Osteoblast (primary cell): ENCODE data around the gene UNC5A. TPM values are rescaled to one million over a fixed set of nuclear protein-coding genes. Genes with fewer than 3 reads are reported as not detected.

Source experiments
- DNase-seq: peaks from one replicate; pipeline ENCODE4 v3.0.0; 2011; ENCODE audit warnings: low spot score, mixed read lengths; ENCODE audit not compliant: insufficient read length; ENCODE audit errors: missing footprints
- H2AFZ ChIP-seq: 2 replicates; pipeline ENCODE4 v1.6.0; 2011; ENCODE audit warnings: mild to moderate bottlenecking, low read length
- H3K27ac ChIP-seq: 2 replicates; pipeline ENCODE4 v1.5.1; 2011; ENCODE audit warnings: mild to moderate bottlenecking, low read depth, low read length, moderate library complexity
- H3K27me3 ChIP-seq: 2 replicates; pipeline ENCODE4 v1.6.0; 2012; ENCODE audit warnings: mild to moderate bottlenecking, control low read depth, inconsistent platforms, low read length, moderate library complexity; ENCODE audit not compliant: insufficient read depth
- H3K36me3 ChIP-seq: 2 replicates; pipeline ENCODE4 v1.5.1; 2011; ENCODE audit warnings: mild to moderate bottlenecking, low read length, control low read depth, moderate library complexity; ENCODE audit not compliant: insufficient read depth
- H3K4me1 ChIP-seq: 2 replicates; pipeline ENCODE4 v1.5.1; 2011; ENCODE audit warnings: mild to moderate bottlenecking, low read length, control low read depth, moderate library complexity; ENCODE audit not compliant: insufficient read depth
- H3K4me2 ChIP-seq: 2 replicates; pipeline ENCODE4 v1.6.0; 2011; ENCODE audit warnings: mild to moderate bottlenecking, low read length; ENCODE audit not compliant: insufficient read depth
- H3K4me3 ChIP-seq: fragments of 200-600 bp; sonication (generic); 3 replicates; pipeline ENCODE4 v1.5.1; 2012; ENCODE audit warnings: mild to moderate bottlenecking, low read length, inconsistent platforms; ENCODE audit not compliant: insufficient read depth
- H3K79me2 ChIP-seq: 2 replicates; pipeline ENCODE4 v1.6.0; 2012; ENCODE audit warnings: mild to moderate bottlenecking, low read length, control low read depth, inconsistent platforms; ENCODE audit not compliant: insufficient read depth
- H3K9me3 ChIP-seq: 2 replicates; pipeline ENCODE4 v1.5.1; 2011; ENCODE audit warnings: low read depth, low read length, control low read depth
- H4K20me1 ChIP-seq: 2 replicates; pipeline ENCODE4 v1.6.0; 2012; ENCODE audit warnings: mild to moderate bottlenecking, low read length, control low read depth; ENCODE audit not compliant: insufficient read depth
- CTCF ChIP-seq: IDR thresholded peaks from 2 replicates; pipeline ENCODE4 v1.5.1; 2011; ENCODE audit warnings: mild to moderate bottlenecking, low read depth, low read length, moderate library complexity; ENCODE audit errors: extremely low read depth
- total RNA-seq: library from RNA; depleted of rRNA; stranded (reverse); fragments of >200 nt; gene quantifications from 2 replicates; pipeline ENCODE4 v1.2.3, GENCODE V29; 2012

UNC5A gene
- total RNA-seq, 1 donor = not detected

GRCh38 chr5:176873541-176874172 lies 63.3 kb downstream of the UNC5A start:
- peaks cover 31% of the 10 kb centered on the region for H3K27me3 ChIP-seq
- no peak overlapping the region for H3K27ac ChIP-seq
- no peaks in the 10 kb centered on the region for H3K4me1 ChIP-seq
- H3K9me3 ChIP-seq = no peaks in the 10 kb centered on the region
- H3K4me2 ChIP-seq = no peak overlapping the region
- no peaks in the 10 kb centered on the region for H4K20me1 ChIP-seq
- TF ChIP-seq CTCF = no peak
- DNase-seq = no peak
- H3K36me3 ChIP-seq = no peaks in the 10 kb centered on the region
- no peak overlapping the region for H3K4me3 ChIP-seq
- no peaks in the 10 kb centered on the region for H3K79me2 ChIP-seq
- no peak overlapping the region for H2AFZ ChIP-seq

GRCh38 chr5:176874198-176874780 lies 63.9 kb downstream of the UNC5A start:
- H3K4me3 ChIP-seq = no peak overlapping the region
- TF ChIP-seq CTCF = no peak
- no peaks in the 10 kb centered on the region for H3K36me3 ChIP-seq
- H3K9me3 ChIP-seq = no peaks in the 10 kb centered on the region
- H2AFZ ChIP-seq = no peak overlapping the region
- peaks cover 31% of the 10 kb centered on the region for H3K27me3 ChIP-seq
- no peak overlapping the region for H3K4me2 ChIP-seq
- no peaks in the 10 kb centered on the region for H4K20me1 ChIP-seq
- H3K27ac ChIP-seq = no peak overlapping the region
- DNase-seq = no peak
- H3K79me2 ChIP-seq = no peaks in the 10 kb centered on the region
- no peaks in the 10 kb centered on the region for H3K4me1 ChIP-seq

- no peak overlapping the region for H2AFZ ChIP-seq
- no peak overlapping the region for H3K4me2 ChIP-seq
- no peaks in the 10 kb centered on the region for H3K9me3 ChIP-seq
- peaks cover 31% of the 10 kb centered on the region for H3K27me3 ChIP-seq
- H4K20me1 ChIP-seq = no peaks in the 10 kb centered on the region
- H3K27ac ChIP-seq = no peak overlapping the region
- no peaks in the 10 kb centered on the region for H3K36me3 ChIP-seq
- no peak for DNase-seq
- no peak for TF ChIP-seq CTCF
- no peaks in the 10 kb centered on the region for H3K79me2 ChIP-seq
- H3K4me1 ChIP-seq = no peaks in the 10 kb centered on the region
- H3K4me3 ChIP-seq = no peak overlapping the region
These were observed 64.7 kb downstream of the UNC5A start for GRCh38 chr5:176875014-176875550.

GRCh38 chr5:176875783-176876505 lies 65.6 kb downstream of the UNC5A start:
- H3K4me1 ChIP-seq = no peaks in the 10 kb centered on the region
- no peak overlapping the region for H3K4me3 ChIP-seq
- H4K20me1 ChIP-seq = no peaks in the 10 kb centered on the region
- no peaks in the 10 kb centered on the region for H3K79me2 ChIP-seq
- no peaks in the 10 kb centered on the region for H3K36me3 ChIP-seq
- H3K4me2 ChIP-seq = no peak overlapping the region
- H2AFZ ChIP-seq = no peak overlapping the region
- no peak for DNase-seq
- no peak overlapping the region for H3K27ac ChIP-seq
- no peak for TF ChIP-seq CTCF
- H3K9me3 ChIP-seq = no peaks in the 10 kb centered on the region
- H3K27me3 ChIP-seq = peaks cover 31% of the 10 kb centered on the region
